Brain microvascular endothelial cell (primary cell): ENCODE measurements around the gene IL2.

Experiments used
- DNase-seq: peaks from one replicate; pipeline ENCODE4 v3.0.0-alpha.2; 2020
- H3K27ac ChIP-seq: fragments of 250-450 bp; sonication (Bioruptor Pico); 2 replicates; pipeline ENCODE4 v1.5.1; 2020; ENCODE audit warnings: mild to moderate bottlenecking, moderate library complexity
- H3K27me3 ChIP-seq: fragments of 250-450 bp; sonication (Bioruptor Pico); replicated peaks from 2 replicates; pipeline ENCODE4 v1.5.1; 2020; ENCODE audit warnings: mild to moderate bottlenecking
- H3K36me3 ChIP-seq: fragments of 250-450 bp; sonication (Bioruptor Pico); replicated peaks from 2 replicates; pipeline ENCODE4 v1.5.1; 2020; ENCODE audit warnings: mild to moderate bottlenecking
- H3K4me3 ChIP-seq: 2 replicates; pipeline ENCODE4 v1.5.1; 2011; ENCODE audit warnings: low read depth, mild to moderate bottlenecking, control low read depth, low read length, moderate library complexity
- in situ Hi-C: cut with HindIII; loops from 2 replicates; pipeline ENCODE4 v1.10.0; 2017; ENCODE audit warnings: low sequenced_read_pairs, low pct_ligation_motif_present
- TF ChIP-seq, protein P1 (sequence below): IDR thresholded peaks from 2 replicates; pipeline ENCODE4 v1.5.1; 2011; ENCODE audit warnings: low read depth, mild to moderate bottlenecking, moderate library complexity, low read length, control low read depth, inconsistent platforms; ENCODE audit errors: missing control alignments

Gene IL2

DNA sequence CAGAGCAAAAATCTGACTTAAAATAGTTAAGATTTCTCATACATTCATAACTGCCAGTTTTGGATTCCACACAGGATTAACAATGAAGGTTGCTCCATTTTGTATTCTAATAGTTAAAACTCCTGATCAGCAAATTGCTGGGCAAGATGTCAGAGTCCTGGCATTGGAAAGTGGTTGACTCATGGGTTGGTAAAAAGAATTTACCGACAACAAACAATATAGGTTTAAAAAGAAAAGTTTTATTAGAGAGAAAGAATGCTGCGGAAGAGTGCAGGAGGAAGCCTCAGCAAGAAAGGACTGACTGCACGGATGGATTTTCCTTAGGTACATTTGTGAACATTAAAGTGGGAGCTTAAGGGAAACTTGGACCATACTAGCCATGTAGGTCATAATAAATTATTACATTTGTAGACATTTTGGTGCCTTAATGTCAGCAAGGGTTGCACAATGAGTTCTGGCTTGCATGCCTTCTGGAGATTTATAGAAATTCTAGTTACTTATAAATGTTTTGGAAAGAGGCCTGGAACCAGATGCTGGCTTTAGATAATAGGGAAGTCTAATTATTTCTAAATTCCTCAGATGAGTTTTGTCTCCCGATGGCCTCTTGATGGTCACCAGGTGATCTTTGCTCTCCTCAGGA, 25.4 kb upstream of the IL2 start:
- DNase-seq: no peak
- no peak overlapping the region for H3K27ac ChIP-seq
- no peaks in the 10 kb centered on the region for H3K36me3 ChIP-seq
- in situ Hi-C loops: no loop called here
- TF ChIP-seq, protein P1, sequence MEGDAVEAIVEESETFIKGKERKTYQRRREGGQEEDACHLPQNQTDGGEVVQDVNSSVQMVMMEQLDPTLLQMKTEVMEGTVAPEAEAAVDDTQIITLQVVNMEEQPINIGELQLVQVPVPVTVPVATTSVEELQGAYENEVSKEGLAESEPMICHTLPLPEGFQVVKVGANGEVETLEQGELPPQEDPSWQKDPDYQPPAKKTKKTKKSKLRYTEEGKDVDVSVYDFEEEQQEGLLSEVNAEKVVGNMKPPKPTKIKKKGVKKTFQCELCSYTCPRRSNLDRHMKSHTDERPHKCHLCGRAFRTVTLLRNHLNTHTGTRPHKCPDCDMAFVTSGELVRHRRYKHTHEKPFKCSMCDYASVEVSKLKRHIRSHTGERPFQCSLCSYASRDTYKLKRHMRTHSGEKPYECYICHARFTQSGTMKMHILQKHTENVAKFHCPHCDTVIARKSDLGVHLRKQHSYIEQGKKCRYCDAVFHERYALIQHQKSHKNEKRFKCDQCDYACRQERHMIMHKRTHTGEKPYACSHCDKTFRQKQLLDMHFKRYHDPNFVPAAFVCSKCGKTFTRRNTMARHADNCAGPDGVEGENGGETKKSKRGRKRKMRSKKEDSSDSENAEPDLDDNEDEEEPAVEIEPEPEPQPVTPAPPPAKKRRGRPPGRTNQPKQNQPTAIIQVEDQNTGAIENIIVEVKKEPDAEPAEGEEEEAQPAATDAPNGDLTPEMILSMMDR: no peak
- no peaks in the 10 kb centered on the region for H3K27me3 ChIP-seq
- H3K4me3 ChIP-seq: no peak overlapping the region

DNA sequence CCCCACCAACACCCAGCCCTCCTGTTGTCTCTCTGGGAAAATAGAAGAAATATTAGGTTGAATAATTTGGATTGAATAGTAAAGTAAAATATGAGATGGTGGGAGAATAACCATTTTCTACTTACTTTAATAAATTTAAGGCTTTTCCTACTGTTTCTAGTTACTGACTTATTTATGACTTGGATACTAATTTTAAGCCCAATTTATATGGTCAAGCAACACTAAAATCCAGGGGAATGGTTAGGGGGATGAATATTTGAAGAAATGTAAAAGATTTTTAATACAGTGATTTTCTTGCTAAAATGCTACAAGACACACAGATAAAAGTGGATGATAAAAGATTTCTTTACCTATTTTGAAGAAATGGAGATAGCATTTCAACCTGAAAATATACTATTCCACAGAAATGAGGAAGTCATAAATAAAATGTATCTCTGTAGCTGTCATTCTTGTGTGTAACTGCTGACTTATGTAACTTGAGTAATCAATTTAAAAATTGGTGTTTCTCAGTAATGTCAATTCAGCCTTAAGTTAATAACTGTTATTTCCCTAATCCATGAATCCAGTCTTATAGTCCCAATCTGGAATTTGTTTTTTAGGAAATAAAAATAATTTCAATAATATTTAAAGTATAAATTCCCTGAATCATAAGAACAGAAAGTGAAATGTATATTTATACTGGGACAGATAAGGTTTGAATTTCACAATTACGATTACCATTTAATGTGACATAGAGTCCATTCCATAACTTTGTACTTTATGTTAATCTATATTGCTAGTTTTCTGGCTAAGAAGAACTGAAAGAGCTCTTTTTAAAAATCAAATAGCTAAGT, 24.3 kb upstream of the IL2 start:
- DNase-seq: no peak
- Histone ChIP-seq H3K4me3 (no peak overlapping the region), H3K27me3 (no peaks in the 10 kb centered on the region), H3K36me3 (no peaks in the 10 kb centered on the region), H3K27ac (no peak overlapping the region)
- in situ Hi-C loops: no loop called here
- TF ChIP-seq, protein P1: no peak

DNA sequence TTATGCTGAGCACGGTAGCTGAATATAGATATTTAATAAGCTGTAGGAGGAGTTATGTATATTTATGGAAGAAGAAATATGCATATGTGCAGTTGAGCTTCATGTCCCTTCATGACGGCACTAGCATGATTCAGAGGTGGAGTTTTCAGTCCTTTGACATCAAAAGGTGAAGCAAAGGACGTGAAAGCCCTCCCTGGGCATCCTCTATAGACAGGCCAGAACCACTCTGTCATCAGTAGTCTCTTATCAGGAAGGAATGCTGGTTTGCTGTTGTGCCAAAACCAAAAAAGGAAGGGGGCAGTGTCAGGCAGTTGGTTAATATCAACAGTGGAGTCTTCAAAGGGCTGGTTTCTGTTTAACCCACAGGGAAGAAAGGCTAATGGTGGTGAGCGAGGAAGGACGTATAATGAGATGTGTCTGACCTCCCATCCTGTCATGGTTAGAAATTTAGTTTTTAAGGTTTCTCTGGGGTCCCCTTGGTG, 23.5 kb upstream of the IL2 start:
- H3K27ac ChIP-seq: no peak overlapping the region
- H3K4me3 ChIP-seq: no peak overlapping the region
- TF ChIP-seq, protein P1: no peak
- H3K36me3 ChIP-seq: no peaks in the 10 kb centered on the region
- no peaks in the 10 kb centered on the region for H3K27me3 ChIP-seq
- in situ Hi-C loops: no loop called here
- DNase-seq: peak; percentile 70

DNA sequence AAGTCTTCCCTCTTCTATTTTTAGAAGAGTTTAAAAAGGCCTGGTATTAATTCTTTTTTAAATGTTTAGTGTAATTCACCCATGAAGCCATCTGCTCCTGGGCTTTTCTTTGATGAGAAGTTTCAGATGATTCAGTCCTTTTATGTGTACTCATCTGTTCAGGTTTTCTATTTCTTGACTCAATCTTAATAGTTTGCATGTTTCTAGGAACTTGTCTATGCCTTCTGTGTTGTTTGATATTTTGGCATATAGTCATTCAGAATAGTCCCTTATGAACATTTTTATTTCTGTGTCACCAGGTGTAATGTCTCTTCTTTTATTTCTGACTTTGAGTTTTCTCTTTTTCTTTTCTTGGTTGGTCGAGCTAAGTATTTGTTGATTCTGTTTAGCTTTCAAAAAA, 20.2 kb upstream of the IL2 start:
- in situ Hi-C loops: no loop called here
- no peaks in the 10 kb centered on the region for H3K27me3 ChIP-seq
- H3K27ac ChIP-seq: no peak overlapping the region
- no peak for DNase-seq
- no peak overlapping the region for H3K4me3 ChIP-seq
- TF ChIP-seq, protein P1: no peak
- H3K36me3 ChIP-seq: no peaks in the 10 kb centered on the region

DNA sequence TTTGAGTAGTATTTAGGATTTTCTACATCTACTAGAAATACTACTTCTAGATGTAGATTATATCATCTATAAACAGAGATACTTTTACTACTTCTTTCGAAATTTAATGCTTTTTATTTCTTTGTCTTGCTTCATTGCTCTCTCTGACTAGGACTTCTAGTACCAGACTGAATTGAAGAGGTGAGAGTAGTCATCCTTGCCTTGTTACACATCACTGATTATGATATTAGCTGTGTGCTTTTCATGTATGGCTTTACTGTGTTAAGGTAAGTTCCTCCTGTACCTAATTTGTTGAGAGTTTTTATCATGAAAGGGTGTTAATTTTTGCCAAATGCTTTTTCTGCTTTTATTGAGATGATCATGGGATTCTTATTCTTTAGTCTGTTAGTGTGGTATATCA, 19.6 kb upstream of the IL2 start:
- Histone ChIP-seq H3K4me3 (no peak overlapping the region), H3K27ac (no peak overlapping the region), H3K27me3 (no peaks in the 10 kb centered on the region), H3K36me3 (no peaks in the 10 kb centered on the region)
- TF ChIP-seq, protein P1: no peak
- in situ Hi-C loops: no loop called here
- DNase-seq: no peak

DNA sequence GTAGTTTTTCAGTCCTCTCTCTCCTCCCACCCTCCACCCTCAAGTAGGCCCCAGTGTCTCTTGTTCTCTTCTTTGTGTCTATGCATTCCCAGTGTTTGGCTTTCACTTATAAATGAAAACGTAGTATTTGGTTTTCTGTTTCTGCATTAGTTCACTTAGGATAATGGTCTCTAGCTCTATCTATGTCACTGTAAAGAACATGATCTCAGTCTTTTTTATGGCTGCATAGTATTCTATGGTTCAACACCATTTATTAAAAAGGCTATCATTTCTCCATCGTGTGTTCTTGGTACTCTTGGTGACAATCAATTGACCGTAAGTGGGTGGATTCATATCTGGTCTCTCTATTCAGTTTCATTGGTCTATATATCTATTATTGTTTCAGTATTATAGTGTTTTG, 18.7 kb upstream of the IL2 start:
- Histone ChIP-seq H3K36me3 (no peaks in the 10 kb centered on the region), H3K4me3 (no peak overlapping the region), H3K27me3 (no peaks in the 10 kb centered on the region), H3K27ac (no peak overlapping the region)
- no peak for DNase-seq
- in situ Hi-C loops: no loop called here
- TF ChIP-seq, protein P1: no peak
